A549 (cell line): ENCODE results near the gene KLK4. TPM values are rescaled to one million over a fixed set of nuclear protein-coding genes. Genes with fewer than 3 reads are reported as not detected.

Experiments used
- ATAC-seq, 2 experiments: fragments of 200-7000 bp in 1 of 2; fragments of >200 bp in 1 of 2; cut with Nextera tagmentation in 1 of 2; cut with Tn5 transposase in 1 of 2; 3 replicates each; pipeline versions ENCODE4 v1.8.0 to v1.9.1; 2018 to 2020; ENCODE audit warnings: mild to moderate bottlenecking in 1 of 2, moderate library complexity in 1 of 2
- CTCF ChIA-PET: fragments of 300-600 bp; sonication (Branson Sonifier 250); formaldehyde crosslinking; extraction: SDS; loops from one replicate; lab custom pipeline; 2021; ENCODE audit warnings: antibody characterized with exemption, inconsistent platforms; lab: Yijun Ruan, JAX
- POLR2A ChIA-PET: fragments of 350-600 bp; formaldehyde crosslinking; extraction: SDS; loops from one replicate; lab custom pipeline; 2021; ENCODE audit warnings: antibody characterized with exemption, inconsistent platforms; lab: Yijun Ruan, JAX
- DNase-seq, 2 experiments: peaks; one replicate each; pipeline versions ENCODE4 v3.0.0 to v3.0.0-alpha.2; 2011 to 2016; ENCODE audit warnings: low read depth in 1 of 2, low spot score in 1 of 2
- FAIRE-seq: peaks from 2 replicates; lab custom pipeline; 2011; peaks lifted over from hg19 to GRCh38; lab: Jason Lieb, UNC
- H3K27ac ChIP-seq, 2 experiments: fragments of >200 bp; sonication (Bioruptor Twin); formaldehyde crosslinking; 3 replicates each; pipeline ENCODE4 v1.5.1; 2016 to 2017
- H3K4me1 ChIP-seq: fragments of >200 bp; sonication (Bioruptor Twin); formaldehyde crosslinking; 3 replicates; pipeline ENCODE4 v1.6.1; 2016
- H3K4me2 ChIP-seq: fragments of >200 bp; sonication (Bioruptor Twin); formaldehyde crosslinking; 3 replicates; pipeline ENCODE4 v1.6.1; 2016
- H3K4me3 ChIP-seq: fragments of >200 bp; sonication (Bioruptor Twin); formaldehyde crosslinking; 3 replicates; pipeline ENCODE4 v1.5.1; 2016
- H3K9me3 ChIP-seq: fragments of >200 bp; sonication (Bioruptor Twin); formaldehyde crosslinking; 3 replicates; pipeline ENCODE4 v1.6.1; 2016
- BHLHE40 ChIP-seq: IDR thresholded peaks from 2 replicates; pipeline ENCODE4 v1.6.1; 2012; ENCODE audit warnings: low read depth, low read length, inconsistent platforms
- CBX2 ChIP-seq: fragments of 200-600 bp; sonication (generic); IDR thresholded peaks from 2 replicates; pipeline ENCODE4 v1.6.1; 2016; ENCODE audit warnings: low read depth, mild to moderate bottlenecking, borderline replicate concordance
- CHD4 ChIP-seq: fragments of 200-600 bp; sonication (generic); IDR thresholded peaks from 2 replicates; pipeline ENCODE4 v1.6.1; 2016; ENCODE audit warnings: antibody characterized with exemption, mild to moderate bottlenecking, borderline replicate concordance
- EP300 ChIP-seq, 2 experiments: fragments of >200 bp; sonication (Bioruptor Twin); formaldehyde crosslinking; IDR thresholded peaks; 2 replicates in 1 of 2; 3 replicates in 1 of 2; pipeline ENCODE4 v1.6.1; 2016 to 2017
- ESRRA ChIP-seq: fragments of 150-350 bp; IDR thresholded peaks from 2 replicates; pipeline ENCODE4 v1.6.1; 2014; ENCODE audit warnings: mild to moderate bottlenecking, low read length, borderline replicate concordance
- FOSL2 ChIP-seq, 2 experiments: fragments of 450-650 bp in 1 of 2; fragments of >200 bp in 1 of 2; sonication (Bioruptor Twin) in 1 of 2; formaldehyde crosslinking; IDR thresholded peaks; 2 replicates each; pipeline versions ENCODE4 v1.5.0 to v1.6.1; 2016 to 2020; ENCODE audit warnings: mild to moderate bottlenecking in 1 of 2, moderate library complexity in 1 of 2
- HEYL ChIP-seq: fragments of 250-450 bp; sonication (Bioruptor Pico); IDR thresholded peaks from 2 replicates; pipeline ENCODE4 v1.8.0; 2021; ENCODE audit warnings: mild to moderate bottlenecking, moderate library complexity
- HOXA7 ChIP-seq: fragments of 250-450 bp; sonication (Bioruptor Pico); IDR thresholded peaks from 2 replicates; pipeline ENCODE4 v1.5.0; 2020; ENCODE audit warnings: mild to moderate bottlenecking, moderate library complexity
- JUN ChIP-seq, 2 experiments: fragments of >200 bp; sonication (Bioruptor Twin); formaldehyde crosslinking; IDR thresholded peaks; 2 replicates in 1 of 2; 3 replicates in 1 of 2; pipeline ENCODE4 v1.6.1; 2016 to 2017
- MAFK ChIP-seq: fragments of 450-650 bp; IDR thresholded peaks from 2 replicates; pipeline ENCODE4 v1.6.1; 2014; ENCODE audit not compliant: partially characterized antibody
- NR3C1 ChIP-seq: fragments of >200 bp; sonication (Bioruptor Twin); formaldehyde crosslinking; IDR thresholded peaks from 3 replicates; pipeline ENCODE4 v1.6.1; 2017
- RCOR1 ChIP-seq: fragments of 150-350 bp; IDR thresholded peaks from 2 replicates; pipeline ENCODE4 v1.6.1; 2014; ENCODE audit warnings: antibody characterized with exemption, low read length, low read depth
- RFX5 ChIP-seq: fragments of 450-650 bp; IDR thresholded peaks from 2 replicates; pipeline ENCODE4 v1.7.1; 2014; ENCODE audit warnings: antibody characterized with exemption, mild to moderate bottlenecking, moderate library complexity
- SREBF2 ChIP-seq: fragments of 450-650 bp; IDR thresholded peaks from 2 replicates; pipeline ENCODE4 v1.6.1; 2014; ENCODE audit warnings: mild to moderate bottlenecking, moderate library complexity
- ZFP36 ChIP-seq: fragments of 450-650 bp; IDR thresholded peaks from 2 replicates; pipeline ENCODE4 v1.6.1; 2014; ENCODE audit warnings: borderline replicate concordance; ENCODE audit not compliant: partially characterized antibody
- WGBS: methylation state at CpG from one replicate; pipeline ENCODE4 v1.1.6; 2017; ENCODE audit errors: missing lambda C conversion rate; 5-methylcytosine and 5-hydroxymethylcytosine counted together
- polyA plus RNA-seq, 4 experiments: library from polyadenylated mRNA; depleted of rRNA in 3 of 4; stranded (reverse); fragments of >200 nt; fragmentation: RNase III in 1 of 4; extraction: RNeasy Plus Mini Kit Qiagen cat#74134 plus additional on column Dnase treatment in 1 of 4; gene quantifications; 2 replicates in 3 of 4; 3 replicates in 1 of 4; pipeline ENCODE4 v1.2.3, GENCODE V29; 2011 to 2017
- TF ChIP-seq, protein P1 (sequence below): IDR thresholded peaks from 2 replicates; pipeline ENCODE4 v1.6.1; 2012
- TF ChIP-seq, protein P2 (sequence below): fragments of >200 bp; sonication (Bioruptor Twin); formaldehyde crosslinking; IDR thresholded peaks from 2 replicates; pipeline ENCODE4 v1.6.1; 2016
- TF ChIP-seq, protein P3 (sequence below): fragments of 250-450 bp; sonication (Bioruptor Pico); IDR thresholded peaks from 2 replicates; pipeline ENCODE4 v1.5.0; 2021; ENCODE audit warnings: mild to moderate bottlenecking, moderate library complexity, borderline replicate concordance
- TF ChIP-seq, protein P4 (sequence below): fragments of 450-650 bp; IDR thresholded peaks from 2 replicates; pipeline ENCODE4 v1.6.1; 2014; ENCODE audit warnings: antibody characterized with exemption

KLK4 gene
- polyA plus RNA-seq, 2 of the 4 experiments (the other 2 are of a cell fraction), result not detected

DNA sequence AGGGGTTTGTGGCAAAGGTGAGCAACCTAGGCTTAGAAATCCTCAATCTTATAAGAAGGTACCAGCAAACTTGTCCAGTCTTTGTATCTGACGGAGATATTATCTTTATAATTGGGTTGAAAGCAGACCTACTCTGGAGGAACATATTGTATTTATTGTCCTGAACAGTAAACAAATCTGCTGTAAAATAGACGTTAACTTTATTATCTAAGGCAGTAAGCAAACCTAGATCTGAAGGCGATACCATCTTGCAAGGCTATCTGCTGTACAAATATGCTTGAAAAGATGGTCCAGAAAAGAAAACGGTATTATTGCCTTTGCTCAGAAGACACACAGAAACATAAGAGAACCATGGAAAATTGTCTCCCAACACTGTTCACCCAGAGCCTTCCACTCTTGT is 41.7 kb downstream of the KLK4 start:
- DNase-seq, result no peak
- FAIRE-seq, result no peak
- POLR2A ChIA-PET, result no interaction called here
- CTCF ChIA-PET, result interaction anchor here (0.6 to 1.2 kb wide), 4 partner anchors 31 to 262 kb away, joined by 3 to 4 read pairs (median 4); no protein-coding TSS in a partner anchor
- Histone ChIP-seq H3K4me2 (no peak overlapping the region), H3K4me3 (no peak overlapping the region), H3K9me3 (0 out of 3 replicates have a peak, but pooled peaks cover 6% of the 10 kb centered on the region), H3K27ac (no peak overlapping the region), H3K4me1 (no peaks in the 10 kb centered on the region)
- WGBS, result 37% methylated on average over 4 of the region's 4 CpGs
- ATAC-seq, result no peak
- no peak for TF ChIP-seq BHLHE40
- TF ChIP-seq FOSL2 (IDR thresholded peaks at IDR 0.05), result no peak
- no peak for TF ChIP-seq FOSL2 (CRISPR knock-in tag; IDR thresholded peaks at IDR 0.05)
- no peak for TF ChIP-seq NR3C1
- no peak for TF ChIP-seq SREBF2
- no peak for TF ChIP-seq HEYL
- TF ChIP-seq HOXA7 (CRISPR knock-in tag), result no peak
- TF ChIP-seq ESRRA, result no peak
- TF ChIP-seq, protein P1, sequence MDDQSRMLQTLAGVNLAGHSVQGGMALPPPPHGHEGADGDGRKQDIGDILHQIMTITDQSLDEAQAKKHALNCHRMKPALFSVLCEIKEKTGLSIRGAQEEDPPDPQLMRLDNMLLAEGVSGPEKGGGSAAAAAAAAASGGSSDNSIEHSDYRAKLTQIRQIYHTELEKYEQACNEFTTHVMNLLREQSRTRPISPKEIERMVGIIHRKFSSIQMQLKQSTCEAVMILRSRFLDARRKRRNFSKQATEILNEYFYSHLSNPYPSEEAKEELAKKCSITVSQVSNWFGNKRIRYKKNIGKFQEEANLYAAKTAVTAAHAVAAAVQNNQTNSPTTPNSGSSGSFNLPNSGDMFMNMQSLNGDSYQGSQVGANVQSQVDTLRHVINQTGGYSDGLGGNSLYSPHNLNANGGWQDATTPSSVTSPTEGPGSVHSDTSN, result no peak
- TF ChIP-seq MAFK, result no peak
- TF ChIP-seq, protein P2, sequence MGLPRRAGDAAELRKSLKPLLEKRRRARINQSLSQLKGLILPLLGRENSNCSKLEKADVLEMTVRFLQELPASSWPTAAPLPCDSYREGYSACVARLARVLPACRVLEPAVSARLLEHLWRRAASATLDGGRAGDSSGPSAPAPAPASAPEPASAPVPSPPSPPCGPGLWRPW, result no peak
- no peak for TF ChIP-seq RFX5
- TF ChIP-seq, protein P3, sequence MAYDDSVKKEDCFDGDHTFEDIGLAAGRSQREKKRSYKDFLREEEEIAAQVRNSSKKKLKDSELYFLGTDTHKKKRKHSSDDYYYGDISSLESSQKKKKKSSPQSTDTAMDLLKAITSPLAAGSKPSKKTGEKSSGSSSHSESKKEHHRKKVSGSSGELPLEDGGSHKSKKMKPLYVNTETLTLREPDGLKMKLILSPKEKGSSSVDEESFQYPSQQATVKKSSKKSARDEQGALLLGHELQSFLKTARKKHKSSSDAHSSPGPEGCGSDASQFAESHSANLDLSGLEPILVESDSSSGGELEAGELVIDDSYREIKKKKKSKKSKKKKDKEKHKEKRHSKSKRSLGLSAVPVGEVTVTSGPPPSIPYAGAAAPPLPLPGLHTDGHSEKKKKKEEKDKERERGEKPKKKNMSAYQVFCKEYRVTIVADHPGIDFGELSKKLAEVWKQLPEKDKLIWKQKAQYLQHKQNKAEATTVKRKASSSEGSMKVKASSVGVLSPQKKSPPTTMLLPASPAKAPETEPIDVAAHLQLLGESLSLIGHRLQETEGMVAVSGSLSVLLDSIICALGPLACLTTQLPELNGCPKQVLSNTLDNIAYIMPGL, result no peak
- no peak for TF ChIP-seq RCOR1
- TF ChIP-seq CHD4, result no peak
- TF ChIP-seq EP300 (IDR thresholded peaks at IDR 0.05), result no peak

DNA sequence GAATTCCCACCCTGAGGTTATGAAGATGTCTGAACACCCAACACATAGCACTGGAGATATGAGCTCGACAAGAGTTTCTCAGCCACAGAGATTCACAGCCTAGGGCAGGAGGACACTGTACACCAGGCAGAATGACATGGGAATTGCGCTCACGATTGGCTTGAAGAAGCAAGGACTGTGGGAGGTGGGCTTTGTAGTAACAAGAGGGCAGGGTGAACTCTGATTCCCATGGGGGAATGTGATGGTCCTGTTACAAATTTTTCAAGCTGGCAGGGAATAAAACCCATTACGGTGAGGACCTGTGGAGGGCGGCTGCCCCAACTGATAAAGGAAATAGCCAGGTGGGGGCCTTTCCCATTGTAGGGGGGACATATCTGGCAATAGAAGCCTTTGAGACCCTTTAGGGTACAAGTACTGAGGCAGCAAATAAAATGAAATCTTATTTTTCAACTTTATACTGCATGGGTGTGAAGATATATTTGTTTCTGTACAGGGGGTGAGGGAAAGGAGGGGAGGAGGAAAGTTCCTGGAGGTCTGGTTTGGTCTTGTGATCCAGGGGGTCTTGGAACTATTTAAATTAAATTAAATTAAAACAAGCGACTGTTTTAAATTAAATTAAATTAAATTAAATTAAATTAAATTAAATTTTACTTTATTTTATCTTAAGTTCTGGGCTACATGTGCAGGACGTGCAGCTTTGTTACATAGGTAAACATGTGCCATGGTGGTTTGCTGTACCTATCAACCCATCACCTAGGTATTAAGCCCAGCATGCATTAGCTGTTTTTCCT is 49.5 kb downstream of the KLK4 start:
- DNase-seq, result no peak
- no peak for FAIRE-seq
- no peak overlapping the region for H3K27ac ChIP-seq
- ChIA-PET POLR2A (no interaction called here), CTCF (interaction anchor here (1.0 to 2.9 kb wide), 2 partner anchors 61 to 137 kb away, joined by 3 to 13 read pairs; no protein-coding TSS in a partner anchor)
- no peak for ATAC-seq
- H3K4me3 ChIP-seq, result no peak overlapping the region
- peaks cover 18% of the 10 kb centered on the region for H3K9me3 ChIP-seq
- H3K4me2 ChIP-seq, result no peak overlapping the region
- 37% methylated on average over 7 of the region's 7 CpGs for WGBS
- TF ChIP-seq CBX2 (no peak), BHLHE40 (no peak), JUN (IDR thresholded peaks at IDR 0.05) (no peak), ZFP36 (no peak), HOXA7 (CRISPR knock-in tag) (no peak), RCOR1 (no peak), RFX5 (no peak)
- TF ChIP-seq, protein P4, sequence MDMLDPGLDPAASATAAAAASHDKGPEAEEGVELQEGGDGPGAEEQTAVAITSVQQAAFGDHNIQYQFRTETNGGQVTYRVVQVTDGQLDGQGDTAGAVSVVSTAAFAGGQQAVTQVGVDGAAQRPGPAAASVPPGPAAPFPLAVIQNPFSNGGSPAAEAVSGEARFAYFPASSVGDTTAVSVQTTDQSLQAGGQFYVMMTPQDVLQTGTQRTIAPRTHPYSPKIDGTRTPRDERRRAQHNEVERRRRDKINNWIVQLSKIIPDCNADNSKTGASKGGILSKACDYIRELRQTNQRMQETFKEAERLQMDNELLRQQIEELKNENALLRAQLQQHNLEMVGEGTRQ, result no peak
- H3K4me1 ChIP-seq, result no peaks in the 10 kb centered on the region
